Stomach (tissue), 4 donors: ENCODE results near the gene CETP.

Experiments
- CTCF ChIP-seq, 7 experiments: fragments of 450-650 bp in 4 of 7; fragments of 200-600 bp in 3 of 7; sonication (generic) in 3 of 7; IDR thresholded peaks; one replicate each; pipeline ENCODE4 v1.5.1; 2016 to 2019; ENCODE audit warnings: antibody characterized with exemption in 7 of 7, control low read depth in 2 of 7, mild to moderate bottlenecking in 1 of 7
- EP300 ChIP-seq: sonication (generic); formaldehyde crosslinking; IDR thresholded peaks from one replicate; pipeline ENCODE4 v1.6.1; 2017; ENCODE audit warnings: antibody characterized with exemption
- POLR2A ChIP-seq, 4 donors: fragments of 450-650 bp; IDR thresholded peaks; one replicate each; pipeline ENCODE4 v1.6.1; 2016; ENCODE audit warnings: antibody characterized with exemption in 4 of 4, control low read depth in 2 of 4, mild to moderate bottlenecking in 1 of 4, moderate library complexity in 1 of 4
- POLR2AphosphoS5 ChIP-seq, 3 donors: sonication (generic); formaldehyde crosslinking; IDR thresholded peaks; one replicate each; pipeline ENCODE4 v1.6.1; 2016; ENCODE audit warnings: antibody characterized with exemption in 3 of 3

DNA sequence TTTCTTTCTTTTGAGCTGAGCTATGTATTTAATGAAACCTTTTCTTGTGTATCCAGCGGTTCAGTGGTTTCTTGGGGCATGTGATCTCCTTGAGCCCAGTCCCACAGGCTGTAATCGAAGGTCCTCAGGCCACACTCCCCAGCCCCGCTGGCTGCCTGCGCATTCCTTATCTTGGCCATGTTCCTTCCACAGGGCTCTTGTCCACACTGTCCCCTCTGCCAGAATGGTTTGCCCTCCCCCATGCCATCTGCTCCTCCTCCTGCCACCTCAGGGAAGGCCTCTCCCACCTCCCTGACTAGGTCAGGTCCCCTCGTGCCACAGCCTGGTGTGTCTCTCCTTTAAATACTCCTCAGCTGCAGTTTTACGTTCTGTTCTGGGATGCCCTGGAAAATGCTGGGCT lies 15.5 kb downstream of the CETP start:
- TF ChIP-seq POLR2AphosphoS5 (IDR thresholded peaks at IDR 0.05) (no peak), CTCF (IDR thresholded peaks at IDR 0.05) (no peak), POLR2A (IDR thresholded peaks at IDR 0.05) (no peak), EP300 (no peak)
